Liver (tissue), 9 donors: ENCODE data around the gene CPNE9. TPM values are rescaled to one million over a fixed set of nuclear protein-coding genes. Genes with fewer than 3 reads are reported as not detected.

ENCODE experiments used
- DNase-seq: peaks from one replicate; pipeline ENCODE4 v3.0.0-alpha.2; 2017; ENCODE audit warnings: low spot score
- H3K27ac ChIP-seq, 2 donors: one replicate each; pipeline ENCODE4 v1.7.0; 2013; ENCODE audit warnings: inconsistent platforms in 2 of 2, low read length in 2 of 2, control low read depth in 1 of 2, low read depth in 1 of 2, mild to moderate bottlenecking in 1 of 2
- H3K27me3 ChIP-seq, 4 donors: one replicate each; pipeline versions ENCODE4 v1.6.1 to v1.7.0; 2013; ENCODE audit warnings: low read length in 3 of 4, inconsistent platforms in 1 of 4, mild to moderate bottlenecking in 1 of 4, moderate library complexity in 1 of 4; ENCODE audit not compliant: control insufficient read depth in 4 of 4, insufficient read depth in 4 of 4
- H3K36me3 ChIP-seq, 4 donors: one replicate each; pipeline versions ENCODE4 v1.6.1 to v1.7.0; 2013; ENCODE audit warnings: low read length in 3 of 4, mild to moderate bottlenecking in 3 of 4, low read depth in 1 of 4, moderate library complexity in 1 of 4; ENCODE audit not compliant: control insufficient read depth in 4 of 4, insufficient read depth in 3 of 4
- H3K4me1 ChIP-seq, 4 donors: one replicate each; pipeline versions ENCODE4 v1.6.1 to v1.7.0; 2013; ENCODE audit warnings: low read length in 3 of 4, mild to moderate bottlenecking in 3 of 4, moderate library complexity in 1 of 4; ENCODE audit not compliant: control insufficient read depth in 4 of 4, insufficient read depth in 4 of 4
- H3K4me3 ChIP-seq, 3 donors: one replicate each; pipeline versions ENCODE4 v1.6.1 to v1.7.0; 2013; ENCODE audit warnings: low read length in 3 of 3, control low read depth in 1 of 3, low read depth in 1 of 3, mild to moderate bottlenecking in 1 of 3
- H3K9ac ChIP-seq, 2 donors: one replicate each; pipeline ENCODE4 v1.7.0; 2013; ENCODE audit warnings: low read length in 2 of 2, mild to moderate bottlenecking in 2 of 2, moderate library complexity in 2 of 2, control low read depth in 1 of 2, low read depth in 1 of 2
- H3K9me3 ChIP-seq, 4 donors: one replicate each; pipeline versions ENCODE4 v1.6.1 to v1.7.0; 2013; ENCODE audit warnings: low read length in 3 of 4; ENCODE audit not compliant: control insufficient read depth in 4 of 4
- EGR1 ChIP-seq, 2 donors: IDR thresholded peaks; 2 replicates each; pipeline ENCODE4 v1.6.1; 2016 to 2018; ENCODE audit warnings: antibody characterized with exemption in 2 of 2, low read depth in 2 of 2
- FOXA1 ChIP-seq: IDR thresholded peaks from 2 replicates; pipeline ENCODE4 v1.6.1; 2016; ENCODE audit warnings: antibody characterized with exemption
- FOXA2 ChIP-seq: IDR thresholded peaks from 2 replicates; pipeline ENCODE4 v1.6.1; 2016; ENCODE audit warnings: antibody characterized with exemption
- GABPA ChIP-seq, 2 donors: IDR thresholded peaks in 1 of 2; conservative IDR thresholded peaks in 1 of 2; 2 replicates each; pipeline ENCODE4 v1.6.1; 2016; ENCODE audit warnings: antibody characterized with exemption in 2 of 2, mild to moderate bottlenecking in 1 of 2, moderate library complexity in 1 of 2
- HNF4A ChIP-seq, 2 donors: conservative IDR thresholded peaks; 2 replicates each; pipeline ENCODE4 v1.6.1; 2016; ENCODE audit warnings: antibody characterized with exemption in 2 of 2, mild to moderate bottlenecking in 2 of 2
- HNF4G ChIP-seq: IDR thresholded peaks from 2 replicates; pipeline ENCODE4 v1.6.1; 2016; ENCODE audit warnings: antibody characterized with exemption
- JUND ChIP-seq, 2 donors: IDR thresholded peaks; 2 replicates each; pipeline ENCODE4 v1.6.1; 2016; ENCODE audit warnings: antibody characterized with exemption in 2 of 2
- NR2F2 ChIP-seq: IDR thresholded peaks from 2 replicates; pipeline ENCODE4 v1.6.1; 2016; ENCODE audit warnings: antibody characterized with exemption
- RAD21 ChIP-seq, 2 donors: IDR thresholded peaks; 2 replicates each; pipeline ENCODE4 v1.6.1; 2016; ENCODE audit warnings: antibody characterized with exemption in 2 of 2, mild to moderate bottlenecking in 2 of 2
- RXRA ChIP-seq, 2 donors: IDR thresholded peaks; 2 replicates each; pipeline ENCODE4 v1.6.1; 2017 to 2018; ENCODE audit warnings: antibody characterized with exemption in 2 of 2, mild to moderate bottlenecking in 1 of 2
- SP1 ChIP-seq: IDR thresholded peaks from 2 replicates; pipeline ENCODE4 v1.6.1; 2018; ENCODE audit warnings: antibody characterized with exemption, mild to moderate bottlenecking
- TAF1 ChIP-seq: conservative IDR thresholded peaks from 2 replicates; pipeline ENCODE4 v1.6.1; 2016; ENCODE audit warnings: antibody characterized with exemption, mild to moderate bottlenecking
- YY1 ChIP-seq: IDR thresholded peaks from 2 replicates; pipeline ENCODE4 v1.6.1; 2016; ENCODE audit warnings: antibody characterized with exemption, mild to moderate bottlenecking
- WGBS: extraction: QIAGEN DNeasy Blood & Tissue Kit; methylation state at CpG from one replicate; pipeline ENCODE4 v1.1.7; 2013; 5-methylcytosine and 5-hydroxymethylcytosine counted together
- polyA plus RNA-seq, 2 donors: library from polyadenylated mRNA; stranded (reverse) in 1 of 2; unstranded in 1 of 2; fragments of 200-250 nt in 1 of 2; fragments of >200 nt in 1 of 2; fragmentation: Nextera tagmentation in 1 of 2; extraction: Ambion mirVana in 1 of 2; gene quantifications; one replicate each; pipeline versions ENCODE4 v1.2.1 to v1.2.3, GENCODE V29; 2013 to 2015
- total RNA-seq, 2 donors: library from RNA; depleted of rRNA; stranded (reverse); fragments of >200 nt; gene quantifications; one replicate each; pipeline ENCODE4 v1.2.3, GENCODE V29; 2014
- TF ChIP-seq, protein P1 (sequence below): IDR thresholded peaks from 2 replicates; pipeline ENCODE4 v1.6.1; 2016; ENCODE audit warnings: antibody characterized with exemption
- TF ChIP-seq, protein P2 (sequence below): fragments of 150-350 bp; IDR thresholded peaks from 2 replicates; pipeline ENCODE4 v1.5.1; 2017; ENCODE audit warnings: improper control_type of control experiment, low read depth, low read length; ENCODE audit not compliant: missing input control
- TF ChIP-seq, protein P3 (sequence below): IDR thresholded peaks from 2 replicates; pipeline ENCODE4 v1.6.1; 2016; ENCODE audit warnings: antibody characterized with exemption
- TF ChIP-seq, protein P4 (sequence below): IDR thresholded peaks from 2 replicates; pipeline ENCODE4 v1.6.1; 2016; ENCODE audit warnings: antibody characterized with exemption, mild to moderate bottlenecking
- TF ChIP-seq, protein P5 (sequence below): IDR thresholded peaks from 2 replicates; pipeline ENCODE4 v1.6.1; 2016; ENCODE audit warnings: antibody characterized with exemption
- donor health status: healthy.
- donor health status: healthy.
- donor health status: healthy.
- donor health status: healthy.
- donor health status: healthy.

The CPNE9 gene
- total and polyA plus RNA-seq, 4 donors = not detected

DNA sequence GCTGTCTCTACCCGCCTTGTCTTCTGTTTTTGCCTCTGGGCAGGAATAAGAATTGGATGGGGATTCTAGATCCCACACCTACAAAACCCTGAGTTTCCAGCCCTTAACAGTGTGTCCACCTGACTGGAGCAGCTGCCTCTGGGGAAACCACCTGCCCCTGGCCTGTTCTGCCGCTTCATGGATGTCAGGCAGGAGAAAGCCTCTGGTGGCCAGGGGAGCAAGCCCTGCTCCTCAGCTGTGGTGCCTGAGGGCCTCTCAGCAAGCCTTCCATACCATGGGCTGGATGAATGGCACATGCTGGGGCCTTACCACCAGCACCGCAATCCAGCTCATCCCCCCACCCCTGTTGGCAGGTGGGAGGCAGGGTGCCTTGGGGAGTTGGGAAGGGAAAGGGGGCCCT, 5.3 kb upstream of the CPNE9 start:
- Histone ChIP-seq H3K4me1 (no peaks in the 10 kb centered on the region), H3K9ac (no peak overlapping the region), H3K27ac (no peak overlapping the region), H3K27me3 (no peaks in the 10 kb centered on the region), H3K4me3 (no peak overlapping the region), H3K9me3 (no peaks in the 10 kb centered on the region), H3K36me3 (peaks cover 9 to 79% (median 40%) of the 10 kb centered on the region in 4 donors)
- TF ChIP-seq TAF1 = no peak
- TF ChIP-seq HNF4G = no peak
- TF ChIP-seq EGR1 (IDR thresholded peaks at IDR 0.05; ENCODE audit: low read depth in 2 of 2) = no peak
- no peak for TF ChIP-seq FOXA1
- TF ChIP-seq YY1 = no peak
- DNase-seq = no peak
- 97% methylated on average over 3 of the region's 3 CpGs for WGBS

DNA sequence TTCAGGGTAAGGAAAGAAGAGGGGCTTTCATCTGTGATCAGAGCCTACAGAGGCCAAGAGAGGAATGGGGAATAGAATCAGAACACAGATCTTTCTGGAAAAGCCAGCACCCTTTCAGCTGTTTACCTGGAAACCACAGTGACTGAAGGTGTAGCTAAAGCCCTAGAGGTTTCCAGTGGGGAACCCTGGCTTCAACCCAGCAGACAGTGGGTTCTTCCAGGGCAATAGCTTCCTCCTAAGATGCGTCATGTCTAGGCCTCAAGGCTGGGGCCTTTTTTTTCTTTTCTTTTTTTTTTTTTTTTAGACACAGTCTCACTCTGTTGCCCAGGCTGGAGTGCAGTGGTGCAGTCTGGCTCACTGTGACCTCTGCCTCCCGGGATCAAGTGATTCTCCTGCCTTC, 3.1 kb upstream of the CPNE9 start:
- 94% methylated on average over 2 of the region's 2 CpGs for WGBS
- DNase-seq = no peak
- Histone ChIP-seq H3K4me1 (peaks cover 6 to 12% (median 10%) of the 10 kb centered on the region in 4 donors), H3K36me3 (peaks cover 6 to 58% (median 22%) of the 10 kb centered on the region in 4 donors), H3K27ac (no peak overlapping the region), H3K9me3 (no peaks in the 10 kb centered on the region), H3K9ac (no peak overlapping the region), H3K27me3 (no peaks in the 10 kb centered on the region), H3K4me3 (no peak overlapping the region)
- TF ChIP-seq GABPA (IDR thresholded peaks at IDR 0.05 in 1 of 2, conservative IDR thresholded peaks at IDR 0.05 in 1 of 2) (no peak), NR2F2 (no peak), FOXA1 (no peak), HNF4A (conservative IDR thresholded peaks at IDR 0.05) (no peak), YY1 (no peak), TAF1 (no peak), RXRA (IDR thresholded peaks at IDR 0.05) (no peak), JUND (IDR thresholded peaks at IDR 0.05) (no peak), HNF4G (no peak), EGR1 (IDR thresholded peaks at IDR 0.05; ENCODE audit: low read depth in 2 of 2) (no peak), SP1 (no peak), FOXA2 (no peak), RAD21 (IDR thresholded peaks at IDR 0.05) (no peak)
- TF ChIP-seq, protein P1, sequence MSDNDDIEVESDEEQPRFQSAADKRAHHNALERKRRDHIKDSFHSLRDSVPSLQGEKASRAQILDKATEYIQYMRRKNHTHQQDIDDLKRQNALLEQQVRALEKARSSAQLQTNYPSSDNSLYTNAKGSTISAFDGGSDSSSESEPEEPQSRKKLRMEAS = no peak
- TF ChIP-seq, protein P2, sequence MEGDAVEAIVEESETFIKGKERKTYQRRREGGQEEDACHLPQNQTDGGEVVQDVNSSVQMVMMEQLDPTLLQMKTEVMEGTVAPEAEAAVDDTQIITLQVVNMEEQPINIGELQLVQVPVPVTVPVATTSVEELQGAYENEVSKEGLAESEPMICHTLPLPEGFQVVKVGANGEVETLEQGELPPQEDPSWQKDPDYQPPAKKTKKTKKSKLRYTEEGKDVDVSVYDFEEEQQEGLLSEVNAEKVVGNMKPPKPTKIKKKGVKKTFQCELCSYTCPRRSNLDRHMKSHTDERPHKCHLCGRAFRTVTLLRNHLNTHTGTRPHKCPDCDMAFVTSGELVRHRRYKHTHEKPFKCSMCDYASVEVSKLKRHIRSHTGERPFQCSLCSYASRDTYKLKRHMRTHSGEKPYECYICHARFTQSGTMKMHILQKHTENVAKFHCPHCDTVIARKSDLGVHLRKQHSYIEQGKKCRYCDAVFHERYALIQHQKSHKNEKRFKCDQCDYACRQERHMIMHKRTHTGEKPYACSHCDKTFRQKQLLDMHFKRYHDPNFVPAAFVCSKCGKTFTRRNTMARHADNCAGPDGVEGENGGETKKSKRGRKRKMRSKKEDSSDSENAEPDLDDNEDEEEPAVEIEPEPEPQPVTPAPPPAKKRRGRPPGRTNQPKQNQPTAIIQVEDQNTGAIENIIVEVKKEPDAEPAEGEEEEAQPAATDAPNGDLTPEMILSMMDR = no peak
- TF ChIP-seq, protein P3, sequence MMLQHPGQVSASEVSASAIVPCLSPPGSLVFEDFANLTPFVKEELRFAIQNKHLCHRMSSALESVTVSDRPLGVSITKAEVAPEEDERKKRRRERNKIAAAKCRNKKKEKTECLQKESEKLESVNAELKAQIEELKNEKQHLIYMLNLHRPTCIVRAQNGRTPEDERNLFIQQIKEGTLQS = no peak
- TF ChIP-seq, protein P4, sequence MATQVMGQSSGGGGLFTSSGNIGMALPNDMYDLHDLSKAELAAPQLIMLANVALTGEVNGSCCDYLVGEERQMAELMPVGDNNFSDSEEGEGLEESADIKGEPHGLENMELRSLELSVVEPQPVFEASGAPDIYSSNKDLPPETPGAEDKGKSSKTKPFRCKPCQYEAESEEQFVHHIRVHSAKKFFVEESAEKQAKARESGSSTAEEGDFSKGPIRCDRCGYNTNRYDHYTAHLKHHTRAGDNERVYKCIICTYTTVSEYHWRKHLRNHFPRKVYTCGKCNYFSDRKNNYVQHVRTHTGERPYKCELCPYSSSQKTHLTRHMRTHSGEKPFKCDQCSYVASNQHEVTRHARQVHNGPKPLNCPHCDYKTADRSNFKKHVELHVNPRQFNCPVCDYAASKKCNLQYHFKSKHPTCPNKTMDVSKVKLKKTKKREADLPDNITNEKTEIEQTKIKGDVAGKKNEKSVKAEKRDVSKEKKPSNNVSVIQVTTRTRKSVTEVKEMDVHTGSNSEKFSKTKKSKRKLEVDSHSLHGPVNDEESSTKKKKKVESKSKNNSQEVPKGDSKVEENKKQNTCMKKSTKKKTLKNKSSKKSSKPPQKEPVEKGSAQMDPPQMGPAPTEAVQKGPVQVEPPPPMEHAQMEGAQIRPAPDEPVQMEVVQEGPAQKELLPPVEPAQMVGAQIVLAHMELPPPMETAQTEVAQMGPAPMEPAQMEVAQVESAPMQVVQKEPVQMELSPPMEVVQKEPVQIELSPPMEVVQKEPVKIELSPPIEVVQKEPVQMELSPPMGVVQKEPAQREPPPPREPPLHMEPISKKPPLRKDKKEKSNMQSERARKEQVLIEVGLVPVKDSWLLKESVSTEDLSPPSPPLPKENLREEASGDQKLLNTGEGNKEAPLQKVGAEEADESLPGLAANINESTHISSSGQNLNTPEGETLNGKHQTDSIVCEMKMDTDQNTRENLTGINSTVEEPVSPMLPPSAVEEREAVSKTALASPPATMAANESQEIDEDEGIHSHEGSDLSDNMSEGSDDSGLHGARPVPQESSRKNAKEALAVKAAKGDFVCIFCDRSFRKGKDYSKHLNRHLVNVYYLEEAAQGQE = no peak
- TF ChIP-seq, protein P5, sequence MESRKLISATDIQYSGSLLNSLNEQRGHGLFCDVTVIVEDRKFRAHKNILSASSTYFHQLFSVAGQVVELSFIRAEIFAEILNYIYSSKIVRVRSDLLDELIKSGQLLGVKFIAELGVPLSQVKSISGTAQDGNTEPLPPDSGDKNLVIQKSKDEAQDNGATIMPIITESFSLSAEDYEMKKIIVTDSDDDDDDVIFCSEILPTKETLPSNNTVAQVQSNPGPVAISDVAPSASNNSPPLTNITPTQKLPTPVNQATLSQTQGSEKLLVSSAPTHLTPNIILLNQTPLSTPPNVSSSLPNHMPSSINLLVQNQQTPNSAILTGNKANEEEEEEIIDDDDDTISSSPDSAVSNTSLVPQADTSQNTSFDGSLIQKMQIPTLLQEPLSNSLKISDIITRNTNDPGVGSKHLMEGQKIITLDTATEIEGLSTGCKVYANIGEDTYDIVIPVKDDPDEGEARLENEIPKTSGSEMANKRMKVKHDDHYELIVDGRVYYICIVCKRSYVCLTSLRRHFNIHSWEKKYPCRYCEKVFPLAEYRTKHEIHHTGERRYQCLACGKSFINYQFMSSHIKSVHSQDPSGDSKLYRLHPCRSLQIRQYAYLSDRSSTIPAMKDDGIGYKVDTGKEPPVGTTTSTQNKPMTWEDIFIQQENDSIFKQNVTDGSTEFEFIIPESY = no peak
